A549 (cell line): ENCODE results near the gene RUFY1.
"Not testable (repeated sequence)": the region's sequence is repeated elsewhere in the genome, so short reads cannot be mapped to it uniquely, and the experiment has no call there.

Source experiments
- CEBPB ChIP-seq, 2 experiments: fragments of >200 bp in 1 of 2; sonication (Bioruptor Twin) in 1 of 2; formaldehyde crosslinking in 1 of 2; IDR thresholded peaks; 2 replicates each; pipeline ENCODE4 v1.6.1; 2012 to 2016
- EP300 ChIP-seq, 2 experiments: fragments of >200 bp; sonication (Bioruptor Twin); formaldehyde crosslinking; IDR thresholded peaks; 2 replicates in 1 of 2; 3 replicates in 1 of 2; pipeline ENCODE4 v1.6.1; 2016 to 2017
- HDAC2 ChIP-seq: fragments of 200-600 bp; sonication (generic); IDR thresholded peaks from 2 replicates; pipeline ENCODE4 v1.6.1; 2016
- POLR2A ChIP-seq: IDR thresholded peaks from 2 replicates; pipeline ENCODE4 v1.6.1; 2012; ENCODE audit warnings: mild to moderate bottlenecking, low read length

DNA sequence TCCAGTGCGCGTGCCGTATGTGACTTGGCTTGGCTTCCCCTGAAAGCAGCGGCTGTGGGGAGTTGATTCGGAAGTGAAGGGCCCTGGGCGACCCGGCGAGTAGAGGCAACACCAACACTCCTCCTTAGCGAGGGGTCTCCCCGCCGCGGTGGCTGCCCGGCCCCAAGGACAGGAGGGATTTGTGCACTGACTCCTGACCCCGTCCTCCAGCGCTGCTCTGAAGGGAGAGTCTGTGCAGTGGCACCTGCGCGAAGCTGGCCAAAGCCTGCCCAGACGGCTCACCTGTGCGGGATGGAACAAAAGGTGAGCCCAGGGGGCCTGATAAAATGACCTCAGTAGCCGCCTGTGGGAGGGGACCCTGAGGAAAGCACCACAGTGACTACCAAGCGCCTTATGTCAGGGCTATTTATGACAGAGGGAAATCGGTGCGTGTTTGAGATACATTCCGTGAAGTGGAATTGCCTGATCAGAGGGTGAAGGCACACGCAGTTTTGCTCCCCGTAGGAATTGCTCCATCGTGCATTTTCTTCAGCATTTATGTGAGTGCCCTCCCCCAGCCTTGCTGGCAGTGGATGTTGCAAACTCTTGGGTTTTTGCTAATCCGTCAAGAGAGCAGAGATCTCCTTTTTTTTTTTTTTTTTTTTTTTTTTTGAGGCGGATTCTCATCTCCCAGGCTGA, 108.0 kb downstream of the RUFY1 start:
- TF ChIP-seq HDAC2; POLR2A; EP300 (IDR thresholded peaks at IDR 0.05); CEBPB (IDR thresholded peaks at IDR 0.05): not testable (repeated sequence)
